NK-92 (cell line): ENCODE results near the gene DPY19L2.
"Not testable (repeated sequence)": the region's sequence is repeated elsewhere in the genome, so short reads cannot be mapped to it uniquely, and the experiment has no call there.

Experiments
- DNase-seq: peaks from one replicate; lab custom pipeline; 2025; ENCODE audit not compliant: unreplicated experiment; lab: John Stamatoyannopoulos, UW

Gene DPY19L2

GRCh38 chr12:63668028-63668799, at the start of gene DPY19L2:
TSS of gene DPY19L2 (minus strand) at chr12:63668493. CDS start at chr12:63668393, 100 bp downstream.
- no peak for DNase-seq

GRCh38 chr12:63716891-63717290, 48.6 kb upstream of the DPY19L2 start:
- not testable (repeated sequence) for DNase-seq

DNA sequence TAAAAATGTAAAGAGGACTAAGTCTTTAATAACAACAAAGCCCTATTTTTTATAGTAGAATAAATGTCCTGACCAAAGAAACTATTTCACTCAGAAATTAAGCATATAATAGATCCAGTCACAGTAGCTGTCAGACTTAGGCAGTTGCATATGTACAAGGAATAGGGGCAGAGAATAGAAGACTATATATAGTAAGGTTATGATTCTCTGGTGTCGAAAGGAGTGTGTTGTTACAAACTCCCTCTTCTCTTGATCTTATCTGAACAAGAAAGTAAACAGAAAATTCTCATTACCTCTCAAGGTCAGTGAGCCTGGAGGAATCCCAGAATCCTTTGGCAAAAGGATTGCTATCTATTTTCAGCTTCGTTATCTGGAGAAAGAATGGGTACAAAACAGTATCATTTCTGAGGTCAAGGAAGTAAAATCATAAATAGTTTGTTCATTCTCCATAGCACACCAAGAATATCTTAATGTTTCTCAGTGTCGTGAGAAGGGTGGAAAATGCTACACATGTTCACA, 46.9 kb upstream of the DPY19L2 start:
- not testable (repeated sequence) for DNase-seq

DNA sequence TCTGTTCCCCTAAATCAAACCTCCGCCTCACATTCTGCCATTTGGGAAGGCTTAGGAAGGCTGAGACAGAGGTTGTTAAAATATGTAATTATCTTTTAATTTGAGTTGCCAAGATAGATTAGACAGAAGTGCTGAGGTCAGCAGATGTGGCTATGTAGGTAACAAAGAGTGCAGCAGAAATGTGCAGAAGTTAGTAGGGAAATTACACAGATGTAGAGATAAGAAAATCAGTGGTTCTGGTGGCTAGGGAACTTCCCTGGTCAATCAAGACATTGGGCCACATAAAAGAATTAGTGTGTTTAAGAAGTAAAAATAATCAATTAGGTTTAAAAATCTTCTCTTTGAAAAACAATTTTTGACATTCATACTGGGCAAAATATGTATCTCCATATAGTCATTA, 46.1 kb upstream of the DPY19L2 start:
- DNase-seq = not testable (repeated sequence)

GRCh38 chr12:63713681-63714075, 45.4 kb upstream of the DPY19L2 start:
- DNase-seq = not testable (repeated sequence)

GRCh38 chr12:63712979-63713680, 44.8 kb upstream of the DPY19L2 start:
- not testable (repeated sequence) for DNase-seq

- DNase-seq = not testable (repeated sequence)
These were observed 44.2 kb upstream of the DPY19L2 start for GRCh38 chr12:63712376-63712974.

GRCh38 chr12:63711339-63711738, 43.0 kb upstream of the DPY19L2 start:
- not testable (repeated sequence) for DNase-seq

DNA sequence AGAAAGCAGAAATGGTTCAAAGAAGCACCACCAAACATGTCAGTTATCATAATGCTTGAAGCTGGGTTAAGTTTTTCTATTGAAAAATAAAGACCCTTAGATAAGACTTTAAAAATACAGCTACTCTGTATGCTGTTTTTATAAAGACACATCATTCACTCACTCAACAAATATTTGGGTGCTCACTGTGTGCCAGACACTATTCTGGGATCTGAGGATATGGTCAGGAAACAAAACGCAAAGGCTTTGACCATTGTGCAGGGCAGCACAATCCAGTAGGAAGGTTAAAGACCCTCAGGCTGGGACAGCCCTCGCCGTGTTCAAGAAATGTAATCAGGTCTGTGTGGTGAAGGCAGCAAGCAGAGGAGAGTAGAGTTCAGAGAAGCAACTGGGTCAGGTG, 38.0 kb upstream of the DPY19L2 start:
- no peak for DNase-seq

GRCh38 chr12:63699678-63700382, 31.5 kb upstream of the DPY19L2 start:
- DNase-seq = not testable (repeated sequence)

GRCh38 chr12:63699011-63699410, 30.7 kb upstream of the DPY19L2 start:
- DNase-seq = not testable (repeated sequence)

DNA sequence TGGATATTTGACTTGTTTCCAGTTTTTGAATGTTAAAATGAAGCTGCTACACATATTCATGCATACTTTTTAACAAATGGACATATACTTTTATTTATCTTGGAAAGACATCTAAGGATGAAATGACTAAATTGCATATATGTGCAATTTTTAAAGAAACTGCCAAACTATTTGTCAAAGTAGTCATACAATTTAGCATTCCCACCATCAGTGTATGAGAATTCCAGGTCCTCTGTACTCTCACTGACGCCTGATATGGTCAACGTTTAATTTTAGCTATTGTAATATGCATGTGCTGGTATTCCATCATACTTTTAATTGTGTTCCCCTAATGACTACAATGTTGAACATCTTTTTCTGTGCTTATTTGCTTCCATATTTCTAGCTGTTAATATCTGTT, 22.5 kb upstream of the DPY19L2 start:
- not testable (repeated sequence) for DNase-seq

DNA sequence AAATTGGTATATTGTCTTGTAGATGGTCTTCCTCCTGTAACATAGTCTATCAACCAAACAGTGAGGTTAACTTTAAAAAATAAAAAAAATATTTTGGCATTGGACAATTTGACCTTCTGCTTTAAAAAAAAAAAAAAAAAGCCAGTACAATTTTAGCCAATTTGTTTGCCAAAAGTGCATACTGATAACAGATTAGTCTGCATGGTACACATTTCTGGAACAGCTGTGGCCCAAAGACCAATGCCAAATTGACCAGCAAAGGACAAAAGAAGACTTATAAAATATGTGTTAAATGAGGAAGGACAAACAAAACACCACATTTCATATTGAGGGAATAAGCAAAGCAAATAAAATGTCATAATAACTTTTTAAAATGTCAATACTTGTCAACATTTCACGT, 20.8 kb upstream of the DPY19L2 start:
- DNase-seq = not testable (repeated sequence)

DNA sequence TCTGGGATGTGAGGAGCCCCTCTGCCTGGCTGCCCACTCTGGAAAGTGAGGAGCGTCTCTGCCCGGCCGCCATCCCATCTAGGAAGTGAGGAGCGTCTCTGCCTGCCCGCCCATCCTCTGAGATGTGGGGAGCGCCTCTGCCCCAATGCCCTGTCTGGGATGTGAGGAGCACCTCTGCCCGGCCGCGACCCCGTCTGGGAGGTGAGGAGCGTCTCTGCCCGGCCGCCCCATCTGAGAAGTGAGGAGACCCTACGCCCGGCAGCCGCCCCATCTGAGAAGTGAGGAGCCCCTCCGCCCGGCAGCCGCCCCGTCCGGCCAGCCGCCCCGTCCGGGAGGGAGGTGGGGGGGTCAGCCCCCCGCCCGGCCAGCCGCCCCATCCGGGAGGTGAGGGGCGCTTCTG, 18.3 kb upstream of the DPY19L2 start:
- DNase-seq = not testable (repeated sequence)

DNA sequence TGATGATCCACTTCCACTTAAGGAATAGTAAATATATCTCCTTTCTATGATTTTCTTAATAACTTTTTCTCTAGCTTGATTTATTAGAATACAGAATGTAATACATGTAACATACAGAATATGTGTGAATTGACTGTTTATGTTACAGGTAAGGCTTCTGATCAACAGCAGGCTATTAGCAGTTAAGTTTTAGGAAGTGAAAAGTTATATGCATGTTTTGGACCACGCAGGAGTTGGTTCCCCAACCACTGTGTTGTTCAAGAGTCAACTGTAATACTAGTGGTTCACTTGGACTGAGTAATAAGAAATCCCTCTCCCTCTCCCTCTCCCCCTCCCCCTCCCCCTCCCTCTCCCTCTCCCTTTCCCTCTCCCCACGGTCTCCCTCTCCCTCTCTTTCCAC, 17.5 kb upstream of the DPY19L2 start:
- DNase-seq = not testable (repeated sequence)

DNA sequence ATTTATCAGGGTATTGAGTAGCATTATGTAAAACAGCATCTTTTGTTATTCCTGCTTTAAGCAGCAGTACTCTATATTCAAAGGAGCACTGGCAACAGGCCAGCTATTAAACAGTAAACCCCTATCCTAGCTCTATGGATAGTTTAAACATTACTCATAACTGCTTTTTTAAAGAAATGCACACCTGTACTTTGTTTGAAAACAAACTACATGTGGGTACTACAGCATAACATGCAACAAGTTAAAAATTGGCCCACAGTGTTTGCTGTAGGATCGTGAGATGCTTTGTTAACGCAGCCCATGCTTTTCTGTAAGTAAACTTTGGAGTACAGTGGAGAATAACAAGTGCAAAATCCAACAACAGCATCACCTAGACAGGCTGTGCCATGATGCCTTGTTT, 14.3 kb upstream of the DPY19L2 start:
- not testable (repeated sequence) for DNase-seq

DNA sequence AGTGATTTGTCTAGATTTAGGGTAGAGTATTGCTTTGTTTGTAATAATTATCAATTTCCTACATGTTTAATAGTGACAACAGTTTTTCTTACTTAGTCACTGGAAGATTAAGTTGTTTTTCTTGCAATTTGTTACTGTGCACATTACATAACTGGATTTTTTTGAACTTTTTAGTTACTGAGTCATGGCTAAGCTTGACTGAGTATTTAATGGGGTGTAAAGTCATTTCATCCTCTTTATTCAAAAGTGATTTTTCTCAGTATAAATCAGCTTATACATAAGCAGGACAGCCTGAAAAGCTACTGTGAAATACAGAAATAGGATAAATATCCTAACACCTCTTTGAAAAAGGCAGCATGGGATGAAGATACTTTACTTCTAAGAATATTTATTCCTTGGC, 12.5 kb upstream of the DPY19L2 start:
- DNase-seq = not testable (repeated sequence)

DNA sequence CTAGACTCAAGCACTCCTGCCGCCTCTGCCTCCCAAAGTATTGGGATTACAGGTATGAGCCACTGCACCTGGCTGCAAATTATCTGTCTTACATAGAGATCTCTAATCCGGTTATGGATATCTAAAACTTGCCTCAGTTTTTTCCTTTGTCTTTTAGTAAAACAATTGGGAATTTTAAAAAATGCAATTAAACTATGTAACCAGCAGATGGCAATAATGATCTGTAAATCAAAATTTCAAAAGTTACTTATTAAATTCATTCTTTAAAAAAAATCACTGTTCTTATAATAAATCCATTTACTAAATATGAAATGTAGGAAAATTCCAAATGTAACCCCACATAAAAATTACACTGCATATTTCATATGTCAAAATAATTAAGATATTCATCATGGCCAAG, 4.3 kb upstream of the DPY19L2 start:
- DNase-seq = not testable (repeated sequence)

GRCh38 chr12:63669936-63670335, 1.6 kb upstream of the DPY19L2 start:
- DNase-seq = not testable (repeated sequence)

DNA sequence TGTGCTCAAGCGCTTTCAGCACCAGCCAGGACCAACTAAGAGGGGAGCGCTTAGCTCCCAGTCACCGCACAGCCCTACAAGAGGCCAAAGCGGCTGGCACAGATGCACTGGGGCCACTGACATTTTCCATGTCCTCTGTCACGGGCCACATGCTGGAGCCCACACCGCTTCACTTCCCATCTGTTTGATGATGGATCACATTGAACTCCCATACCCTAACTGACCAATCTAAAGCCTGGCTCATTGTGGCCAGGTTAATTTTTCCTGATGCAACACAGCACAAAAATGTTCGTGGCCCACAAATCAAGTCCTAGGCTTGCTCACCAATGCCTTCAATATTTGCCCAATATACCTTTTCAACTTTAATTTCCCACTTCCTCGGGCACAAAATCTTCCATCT, 1.1 kb upstream of the DPY19L2 start:
- DNase-seq = not testable (repeated sequence)

DNA sequence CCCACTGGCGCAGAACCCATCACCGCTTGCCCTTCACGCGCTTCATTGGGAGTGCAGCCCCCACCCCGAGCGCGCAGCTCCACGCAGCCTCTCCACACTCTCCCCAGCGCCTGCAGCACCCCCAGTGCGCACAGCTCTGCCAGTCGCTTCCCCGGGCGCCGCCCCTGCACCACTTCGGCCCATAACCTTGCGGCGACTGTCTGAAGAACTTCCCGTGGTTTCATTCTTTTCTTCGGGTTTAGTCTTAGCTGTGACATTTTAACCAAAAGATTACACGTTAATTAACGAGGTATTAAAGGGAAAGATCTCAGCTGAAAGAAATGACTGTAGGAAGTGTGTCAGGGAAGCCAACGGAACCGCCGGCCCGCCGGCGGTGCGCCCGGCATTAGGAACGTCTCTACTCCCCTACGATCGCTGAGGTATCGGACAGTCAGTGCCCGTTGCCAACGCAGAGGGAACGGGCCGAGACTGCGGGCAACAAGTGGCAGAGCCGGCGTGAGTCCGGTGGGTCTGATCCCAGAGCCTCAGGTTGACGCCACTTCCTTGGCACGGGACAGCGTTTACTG, 590 bp upstream of the DPY19L2 start:
- DNase-seq = not testable (repeated sequence)
